ENCODE results near the gene NCMAP.

NCMAP gene

DNA sequence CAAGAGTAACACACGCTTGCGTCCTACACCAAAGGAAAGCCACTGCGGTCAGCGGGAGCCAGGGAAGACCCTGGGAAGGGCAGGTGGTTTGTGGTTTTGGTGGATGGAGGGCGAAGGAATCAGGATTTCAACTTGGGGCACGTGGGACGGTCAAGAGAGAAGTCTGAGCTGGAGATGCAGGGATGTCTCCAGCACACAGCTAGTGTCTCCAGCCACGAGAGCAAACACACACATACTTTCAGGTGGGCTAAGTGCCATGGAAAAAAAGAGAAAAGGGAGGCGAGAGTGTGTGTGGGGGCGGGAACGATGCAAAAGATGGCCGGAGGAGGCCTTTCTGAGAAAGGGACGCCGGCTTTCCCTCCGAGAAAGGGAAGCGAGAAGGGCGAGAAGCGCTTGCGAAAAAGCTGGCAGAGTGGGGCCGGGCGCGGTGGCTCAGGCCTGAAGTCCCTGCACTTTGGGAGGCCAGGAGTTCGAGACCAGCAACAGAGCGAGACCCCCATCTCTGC, 85.8 kb downstream of the NCMAP start:
- DNase-seq (ENCODE audit: insufficient read length, low spot score) (peak; percentile 9), FAIRE-seq (no peak)
- TF ChIP-seq POLR2A (IDR thresholded peaks at IDR 0.05; ENCODE audit: low read depth, low read length) = no peak

DNA sequence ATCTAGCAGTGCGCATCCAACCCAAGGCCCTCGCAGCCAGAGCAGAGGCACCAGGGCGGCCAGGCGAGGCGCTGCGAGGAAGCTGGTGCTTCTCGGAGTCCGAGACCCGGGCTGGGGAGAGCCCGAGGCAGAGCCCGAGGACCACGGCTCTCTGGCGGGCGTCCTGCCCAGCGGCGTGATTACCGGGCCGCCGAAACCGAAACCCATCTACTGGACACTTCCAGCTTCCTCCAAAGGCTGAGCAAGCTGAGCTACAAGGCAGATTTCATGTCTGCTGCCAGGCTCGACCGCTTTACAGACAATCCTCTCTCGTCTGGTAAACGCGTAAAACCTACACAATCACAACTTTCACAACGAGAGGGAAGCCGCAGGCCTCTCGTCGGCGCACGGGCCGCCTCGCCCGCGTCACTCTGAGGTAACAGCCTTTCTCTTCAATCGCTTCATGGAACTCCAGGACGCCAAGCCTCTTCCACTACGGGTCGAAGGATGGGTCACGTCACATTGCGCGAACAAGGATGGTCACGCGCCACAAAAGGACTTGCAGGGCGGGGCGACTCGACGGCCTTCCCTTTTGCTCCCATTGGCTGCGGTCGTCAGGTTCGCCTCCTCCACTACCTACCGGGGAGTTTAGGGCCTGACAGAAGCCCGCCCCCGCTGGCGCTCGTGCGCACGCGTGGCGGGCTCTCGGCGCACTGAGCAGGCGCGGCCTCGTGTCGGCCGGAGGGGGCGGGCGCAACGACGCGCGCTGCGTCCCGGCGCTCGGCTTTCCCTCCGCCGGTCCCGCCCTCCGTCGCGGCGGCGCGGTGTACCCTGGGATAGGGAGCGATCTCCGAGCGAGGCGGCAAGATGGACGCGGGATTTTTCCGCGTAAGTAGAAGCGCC, 86.8 kb downstream of the NCMAP start, which contains the start of gene SRRM1:
TSS of gene SRRM1 (plus strand) at position 822 of the 882 bp plus-strand sequence. CDS start at position 847, 25 bp downstream.
- DNase-seq (ENCODE audit: insufficient read length, low spot score) (peak; percentile 80), FAIRE-seq (peak; percentile 98)
- peak; percentile 86 for TF ChIP-seq POLR2A (IDR thresholded peaks at IDR 0.05; ENCODE audit: low read depth, low read length)

DNA sequence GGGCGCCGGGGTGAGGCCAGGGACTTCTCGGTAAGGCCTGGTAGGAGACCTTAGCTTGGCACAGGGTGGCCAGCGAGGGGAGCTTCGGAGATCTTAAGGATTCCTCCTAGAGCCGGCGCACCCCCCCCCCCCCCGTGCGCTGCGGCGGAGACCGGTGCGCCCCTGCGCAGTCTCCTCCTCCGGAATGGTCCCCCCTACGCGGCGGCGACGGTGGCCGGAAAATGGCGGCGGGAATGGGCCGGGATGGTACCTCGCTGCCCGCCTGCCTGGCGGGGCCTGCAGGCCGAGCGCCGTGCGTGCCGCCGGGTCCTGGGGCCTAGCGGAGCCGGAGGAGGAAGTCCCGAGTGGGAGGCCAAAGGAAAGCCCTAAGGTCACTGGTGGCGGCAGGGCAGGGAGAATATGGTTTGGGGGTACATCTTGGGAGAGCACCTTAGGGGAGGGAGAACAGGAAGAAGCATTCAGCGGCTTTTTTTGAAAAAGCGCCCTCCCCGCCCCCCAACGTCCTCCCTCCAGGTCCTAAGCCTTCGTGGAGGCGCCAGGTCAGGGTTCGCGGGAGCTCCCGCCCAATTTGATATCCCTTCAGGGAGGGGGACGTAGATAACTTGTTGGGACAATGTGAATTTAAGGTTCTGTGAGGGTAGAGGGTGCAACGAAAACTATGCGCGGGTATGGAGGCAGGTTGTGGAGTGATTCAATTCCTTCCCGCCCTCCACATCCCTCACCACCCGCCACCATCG, 87.6 kb downstream of the NCMAP start:
- no peak for TF ChIP-seq POLR2A (IDR thresholded peaks at IDR 0.05; ENCODE audit: low read depth, low read length)
- no peak for FAIRE-seq
- DNase-seq (ENCODE audit: insufficient read length, low spot score) = peak; percentile 9

DNA sequence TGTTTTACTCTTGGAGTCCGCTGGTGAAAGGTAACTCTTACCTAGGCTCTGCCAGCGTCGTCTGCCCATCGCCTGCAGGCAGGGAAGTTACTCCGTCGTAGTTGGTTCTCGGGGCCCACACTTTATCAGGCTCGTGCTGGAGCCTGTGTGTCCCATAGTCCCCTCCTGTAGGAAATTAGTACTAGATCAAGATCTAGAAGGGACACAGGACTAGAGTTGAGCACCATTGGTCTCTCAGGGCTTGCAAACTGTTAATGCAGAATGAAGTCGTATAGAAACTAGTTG, 88.2 kb downstream of the NCMAP start:
- TF ChIP-seq POLR2A (IDR thresholded peaks at IDR 0.05; ENCODE audit: low read depth, low read length) = no peak
- DNase-seq (ENCODE audit: insufficient read length, low spot score) (no peak), FAIRE-seq (no peak)

DNA sequence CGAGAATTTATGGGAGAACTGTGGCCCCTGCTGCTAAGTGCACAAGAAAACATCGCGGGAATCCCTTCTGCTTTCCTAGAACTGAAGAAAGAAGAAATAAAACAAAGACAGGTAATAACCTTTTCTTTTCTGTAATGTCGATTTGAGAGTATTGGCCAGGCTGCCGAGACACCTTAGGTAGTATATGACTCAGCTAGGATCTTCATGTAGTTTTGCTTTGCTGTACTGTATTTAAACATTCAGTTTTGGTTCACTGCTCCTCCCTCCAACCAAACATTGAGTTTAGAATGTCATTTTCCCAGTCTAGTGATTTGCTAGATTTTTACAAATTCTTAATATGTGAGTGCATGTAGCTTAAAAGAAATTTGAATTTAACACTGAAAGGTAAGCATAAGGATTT, 93.0 kb downstream of the NCMAP start:
- no peak for FAIRE-seq
- no peak for DNase-seq (ENCODE audit: insufficient read length, low spot score)
- TF ChIP-seq POLR2A (IDR thresholded peaks at IDR 0.05; ENCODE audit: low read depth, low read length) = no peak

DNA sequence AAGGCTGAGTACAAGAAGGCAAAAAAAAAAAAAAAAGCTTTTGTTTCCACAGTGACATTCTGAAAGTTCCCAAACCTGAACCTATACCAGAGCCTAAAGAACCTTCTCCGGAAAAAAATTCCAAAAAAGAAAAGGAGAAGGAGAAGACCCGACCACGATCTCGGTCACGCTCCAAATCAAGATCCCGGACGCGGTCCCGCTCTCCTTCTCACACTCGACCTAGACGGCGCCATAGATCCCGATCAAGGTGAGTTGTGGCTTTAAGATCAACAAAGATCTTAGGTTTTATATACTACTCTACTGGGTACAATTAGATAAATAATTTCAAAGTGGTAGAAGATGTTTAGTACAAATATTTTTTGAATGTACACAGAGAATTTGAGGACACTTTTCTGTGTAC, 96.5 kb downstream of the NCMAP start:
- no peak for TF ChIP-seq POLR2A (IDR thresholded peaks at IDR 0.05; ENCODE audit: low read depth, low read length)
- FAIRE-seq (no peak), DNase-seq (ENCODE audit: insufficient read length, low spot score) (no peak)

DNA sequence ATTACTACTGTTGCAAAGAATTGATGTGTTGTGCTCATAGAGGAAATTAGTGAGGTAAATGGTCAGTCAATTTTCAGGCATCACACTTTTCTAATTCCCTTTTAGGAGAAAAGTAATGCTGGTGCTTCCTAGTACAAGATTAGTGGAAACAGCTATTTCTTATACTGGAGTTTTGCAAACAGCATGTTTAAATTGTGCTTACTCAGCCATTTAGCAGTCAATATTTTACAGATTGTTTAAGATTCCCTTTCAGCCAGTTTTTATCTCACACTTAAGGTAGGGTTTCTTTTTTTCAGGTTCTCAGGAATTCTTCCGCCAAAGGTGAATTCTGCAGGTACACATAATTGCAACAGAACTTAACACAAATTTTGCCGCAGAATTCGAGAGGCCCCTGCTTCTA, 98.1 kb downstream of the NCMAP start:
- DNase-seq (ENCODE audit: insufficient read length, low spot score) (no peak), FAIRE-seq (no peak)
- TF ChIP-seq POLR2A (IDR thresholded peaks at IDR 0.05; ENCODE audit: low read depth, low read length) = no peak

DNA sequence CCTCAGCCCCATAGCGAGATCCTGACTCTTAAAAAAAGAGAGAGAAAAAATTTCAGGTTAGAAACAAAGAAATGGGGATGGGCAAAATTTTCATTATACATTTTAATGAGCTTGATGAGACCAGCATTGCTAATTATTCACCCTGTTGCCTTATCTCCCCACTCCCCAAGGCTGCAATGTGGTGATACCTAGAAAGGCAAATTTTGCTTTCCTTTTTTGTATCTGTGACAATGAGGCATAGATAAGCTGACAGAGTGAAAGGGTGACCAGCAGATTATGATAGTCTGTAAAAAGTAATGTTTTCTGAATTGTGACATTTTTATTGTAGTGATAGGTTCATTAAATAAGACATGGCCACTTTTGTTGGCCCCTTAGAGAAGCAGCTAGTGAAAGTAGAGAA, 100.2 kb downstream of the NCMAP start:
- DNase-seq (ENCODE audit: insufficient read length, low spot score) (no peak), FAIRE-seq (no peak)
- TF ChIP-seq POLR2A (IDR thresholded peaks at IDR 0.05; ENCODE audit: low read depth, low read length) = no peak

DNA sequence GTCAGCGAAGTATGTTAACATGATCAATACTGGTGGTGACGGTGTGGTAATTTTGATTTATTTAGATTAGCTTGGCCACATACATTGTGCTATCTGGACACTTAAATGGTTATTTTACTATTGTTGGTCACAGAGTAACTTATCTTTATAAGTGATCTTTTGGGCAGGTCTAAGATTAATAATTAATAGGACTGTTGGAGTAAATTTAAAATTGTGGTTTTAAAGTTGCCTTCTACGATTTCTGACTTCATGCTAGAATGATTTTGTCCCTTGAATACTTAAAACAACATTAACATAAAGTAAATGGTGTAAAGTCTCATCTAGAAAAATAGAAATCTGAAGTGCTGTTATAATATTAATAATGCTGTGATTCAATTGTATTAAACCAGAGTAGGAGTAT, 101.9 kb downstream of the NCMAP start:
- FAIRE-seq (no peak), DNase-seq (ENCODE audit: insufficient read length, low spot score) (no peak)
- no peak for TF ChIP-seq POLR2A (IDR thresholded peaks at IDR 0.05; ENCODE audit: low read depth, low read length)
